DMS 273 treated with DMSO at 0.1 percent for 48 hours (cell line): ENCODE results near the gene LAMA3.
A peak's percentile ranks its signal among the peaks of the same experiment; 100 is the strongest.

Experiments used
- DNase-seq: peaks from one replicate; lab custom pipeline; 2025; lab: John Stamatoyannopoulos, UW

LAMA3 gene

DNA sequence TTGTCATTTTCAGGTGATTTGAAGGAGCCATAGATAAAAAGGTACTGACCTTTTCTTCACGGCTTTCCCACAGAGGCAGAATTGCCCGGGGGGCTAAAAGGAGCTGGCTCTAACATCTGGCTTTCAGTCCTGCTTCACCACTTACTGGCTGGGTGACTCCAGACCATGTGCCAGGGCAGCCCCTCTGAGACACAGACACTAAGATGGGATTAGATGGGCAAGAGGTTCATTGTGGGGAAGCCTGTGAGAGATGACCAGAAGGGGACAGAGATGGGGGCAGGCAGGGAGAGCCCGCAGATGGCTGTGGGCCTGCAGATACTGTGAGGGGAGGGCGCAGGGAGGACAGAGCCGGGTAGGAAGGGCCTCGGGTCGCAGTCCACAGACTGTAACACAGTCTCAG lies 250.6 kb downstream of the LAMA3 start:
- DNase-seq: no peak

- no peak for DNase-seq
Observed at GRCh38 chr18:23941791-23942190, 252.5 kb downstream of the LAMA3 start.

GRCh38 chr18:23943104-23943503 lies 253.9 kb downstream of the LAMA3 start:
- DNase-seq: no peak

DNA sequence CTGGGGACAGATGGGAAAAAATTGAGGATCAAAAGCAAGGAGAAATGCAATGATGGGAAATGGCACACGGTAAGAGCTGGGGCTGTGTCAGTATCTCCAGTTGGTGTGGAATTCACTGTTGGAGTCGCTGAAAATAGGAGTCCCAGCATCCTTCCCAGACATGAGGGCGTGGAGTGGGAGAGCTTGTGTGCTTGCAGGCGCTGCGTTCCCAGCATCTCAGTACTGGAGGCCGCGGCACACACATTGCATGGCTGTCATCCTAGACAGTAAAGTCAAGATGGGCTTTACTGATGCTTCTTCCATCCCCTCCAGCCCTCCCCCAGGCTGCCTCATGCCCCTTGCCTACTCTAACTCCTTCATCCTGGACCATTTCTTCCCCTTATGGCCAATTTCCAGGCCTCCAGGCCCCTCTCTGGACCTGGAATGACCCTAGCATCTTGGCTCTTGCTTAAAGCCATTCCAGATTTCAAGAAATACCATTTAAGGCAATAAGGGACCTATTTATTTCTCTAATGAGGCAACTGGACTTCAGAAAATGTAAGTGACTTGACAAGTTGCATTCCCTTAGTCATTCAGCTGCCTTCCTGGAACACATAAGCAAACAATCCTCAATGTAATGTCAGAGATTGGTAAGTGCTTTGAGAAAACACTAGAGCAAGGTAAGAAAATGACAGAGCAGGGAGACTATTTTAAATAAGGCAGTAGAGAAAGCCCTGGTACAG lies 254.8 kb downstream of the LAMA3 start:
- no peak for DNase-seq

GRCh38 chr18:23945416-23946079 lies 256.3 kb downstream of the LAMA3 start:
- DNase-seq: no peak

GRCh38 chr18:23949863-23950262 lies 260.6 kb downstream of the LAMA3 start:
- DNase-seq: no peak

GRCh38 chr18:23950644-23951043 lies 261.4 kb downstream of the LAMA3 start:
- DNase-seq: no peak

DNA sequence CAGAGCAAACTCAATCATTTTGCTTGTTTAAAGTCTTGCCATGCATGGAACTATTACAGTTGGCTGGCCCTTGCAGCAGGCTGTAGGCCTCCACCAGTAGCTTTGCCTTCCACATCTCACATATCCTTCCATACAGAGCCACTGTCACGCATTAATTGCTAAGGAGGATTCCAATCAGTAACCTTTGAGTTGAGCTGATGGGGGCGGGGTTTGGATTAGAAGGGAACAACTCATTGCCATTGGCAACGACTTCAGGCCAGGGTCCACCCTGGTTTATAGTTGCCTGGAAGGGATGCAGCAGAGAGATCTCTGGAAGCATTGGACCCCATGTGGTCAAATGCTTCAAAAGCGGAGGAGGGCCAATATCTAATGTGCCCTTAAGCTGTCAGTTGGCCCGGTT lies 262.0 kb downstream of the LAMA3 start:
- no peak for DNase-seq

DNA sequence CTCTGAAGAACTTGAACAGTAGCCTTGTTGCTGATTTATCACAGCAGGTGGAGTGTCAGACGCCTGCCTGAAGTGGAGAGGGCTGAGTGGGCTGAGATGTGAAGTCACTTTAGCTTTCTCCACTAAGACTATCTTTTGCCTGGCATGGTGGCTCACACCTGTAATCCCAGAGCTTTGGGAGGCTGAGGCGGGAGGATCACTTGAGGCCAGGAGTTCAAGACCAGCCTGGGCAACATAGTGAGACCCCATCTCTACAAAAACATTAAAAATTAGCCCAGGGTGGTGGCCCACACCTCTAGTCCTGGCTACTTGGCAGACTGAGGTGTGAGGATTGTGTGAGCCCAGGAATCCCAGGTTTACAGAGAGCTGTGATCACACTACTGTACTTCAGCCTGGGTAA lies 264.7 kb downstream of the LAMA3 start:
- no peak for DNase-seq

DNA sequence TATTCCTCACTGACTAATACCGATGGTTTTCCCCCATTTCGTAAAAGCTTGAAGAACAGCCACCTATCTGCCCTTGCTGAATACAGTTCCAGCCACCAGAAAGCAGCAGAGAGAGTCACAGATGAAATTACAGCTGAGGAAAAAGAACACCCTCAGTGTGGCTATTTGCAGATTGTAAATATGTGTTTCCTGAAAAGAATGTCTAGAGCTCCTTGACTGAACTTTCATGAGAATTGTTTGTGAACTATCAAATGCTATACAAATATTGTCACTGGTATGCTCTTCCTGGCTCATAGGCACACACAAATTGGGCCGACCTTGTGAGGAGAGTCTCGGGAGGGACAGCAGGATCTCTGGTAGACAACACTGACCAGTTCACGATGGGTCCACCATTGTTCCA lies 267.2 kb downstream of the LAMA3 start:
- no peak for DNase-seq

DNA sequence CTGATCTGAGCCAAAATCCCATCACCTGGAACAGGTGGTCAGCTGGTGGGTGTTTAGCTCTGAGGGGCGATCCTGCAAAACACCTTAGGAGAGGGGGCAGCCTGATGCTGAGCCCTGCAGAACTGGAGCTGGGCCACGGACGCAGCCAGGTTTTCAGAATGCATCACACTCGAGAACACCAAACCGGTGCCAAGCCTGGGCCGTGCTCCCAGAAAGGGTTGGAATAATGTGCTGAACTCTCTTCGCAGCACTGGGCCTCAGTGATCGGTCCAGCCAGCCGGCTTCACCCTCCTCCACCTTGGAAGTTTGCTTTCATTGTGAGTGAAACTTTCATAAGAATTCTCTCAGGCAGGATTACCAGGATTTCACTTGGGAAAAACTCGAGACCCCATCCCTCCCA lies 268.8 kb downstream of the LAMA3 start:
- no peak for DNase-seq

GRCh38 chr18:23963443-23964165 lies 274.4 kb downstream of the LAMA3 start:
- DNase-seq: peak; percentile 41

- no peak for DNase-seq
Observed at GRCh38 chr18:23964282-23965238, 275.3 kb downstream of the LAMA3 start.

DNA sequence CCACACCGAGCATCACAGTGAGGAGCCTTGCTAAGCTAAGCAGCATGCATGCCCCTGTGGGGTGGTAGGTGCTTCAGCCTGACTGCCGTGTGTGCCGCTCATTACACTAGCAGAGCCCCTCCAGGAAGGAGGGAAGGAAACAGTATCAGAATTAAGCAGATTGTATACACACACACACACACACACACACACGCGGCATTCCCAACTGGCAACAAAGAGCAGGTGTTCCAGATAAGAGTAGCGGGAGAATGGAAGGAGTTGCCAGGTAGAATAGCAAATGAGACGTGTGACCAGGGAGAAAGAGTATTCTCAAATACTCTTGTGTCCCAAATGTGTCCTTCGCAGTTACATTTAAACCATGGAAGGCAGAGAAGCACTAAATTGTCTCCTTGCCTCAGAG lies 277.7 kb downstream of the LAMA3 start:
- no peak for DNase-seq

- DNase-seq: no peak
Observed at GRCh38 chr18:23967321-23968089, 278.3 kb downstream of the LAMA3 start.

GRCh38 chr18:23968638-23969604 lies 279.7 kb downstream of the LAMA3 start:
- DNase-seq: no peak

DNA sequence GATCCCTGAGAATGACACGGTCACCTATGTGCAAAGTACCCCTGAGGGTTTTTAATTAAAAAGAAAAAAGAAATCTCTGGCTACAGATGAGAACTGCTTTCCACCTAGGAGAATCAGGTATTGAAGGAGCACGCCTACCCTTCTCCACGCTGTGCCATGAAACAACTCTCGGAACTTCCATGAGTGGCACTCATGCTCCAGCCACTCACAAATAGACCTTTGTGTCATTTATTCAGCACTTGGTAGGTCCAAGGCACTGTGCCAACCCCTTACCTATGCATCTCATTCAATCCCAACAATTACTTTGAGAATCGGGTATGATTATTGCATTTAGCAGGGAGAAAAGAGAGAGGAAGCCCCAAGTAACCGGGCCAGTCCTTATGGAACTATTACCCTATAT lies 280.4 kb downstream of the LAMA3 start:
- DNase-seq: no peak

- DNase-seq: no peak
Observed at GRCh38 chr18:23970161-23971096, 281.2 kb downstream of the LAMA3 start.

GRCh38 chr18:23971097-23971440 lies 281.8 kb downstream of the LAMA3 start:
- no peak for DNase-seq
